GM12878 (cell line): ENCODE data around the gene FAIM. TPM values are rescaled to one million over a fixed set of nuclear protein-coding genes. Genes with fewer than 3 reads are reported as not detected.

Experiments
- ATAC-seq: fragments of 200-7000 bp; cut with Tn5 transposase; 3 replicates; pipeline ENCODE4 v1.9.1; 2020; ENCODE audit warnings: mild to moderate bottlenecking, moderate library complexity
- BruUV-seq: library from RNA; stranded (reverse); fragments of 400-500 nt; replicated peaks from 2 replicates; lab custom pipeline; 2021; lab: Mats Ljungman, UMichigan
- CTCF ChIA-PET: fragments of 300-600 bp; sonication (Branson Sonifier 250); formaldehyde crosslinking; extraction: SDS; loops from one replicate; lab custom pipeline; 2021; ENCODE audit warnings: inconsistent platforms; lab: Yijun Ruan, JAX
- POLR2A ChIA-PET: fragments of 350-600 bp; formaldehyde crosslinking; extraction: SDS; loops from one replicate; lab custom pipeline; 2021; ENCODE audit warnings: inconsistent platforms; lab: Charles Lee
- RAD21 ChIA-PET: fragments of 300-600 bp; sonication (Branson Sonifier 250); formaldehyde crosslinking; loops from one replicate; lab custom pipeline; 2023; ENCODE audit warnings: antibody characterized with exemption; ENCODE audit not compliant: unreplicated experiment; lab: Charles Lee
- SMC1A ChIA-PET: fragments of 300-600 bp; sonication (Branson Sonifier 250); formaldehyde crosslinking; loops from one replicate; lab custom pipeline; 2023; ENCODE audit not compliant: unreplicated experiment, uncharacterized antibody; lab: Charles Lee
- DNase-seq: peaks from one replicate; pipeline ENCODE4 v3.0.0-alpha.2; 2011; ENCODE audit warnings: low read depth, low spot score
- FAIRE-seq: peaks from 3 replicates; lab custom pipeline; 2011; peaks lifted over from hg19 to GRCh38; lab: Jason Lieb, UNC
- H2AFZ ChIP-seq: 2 replicates; pipeline ENCODE4 v1.6.0; 2011; ENCODE audit warnings: low read depth, low read length, control low read depth; ENCODE audit not compliant: control insufficient read depth
- H3K27ac ChIP-seq: 2 replicates; pipeline ENCODE4 v1.5.1; 2011; ENCODE audit warnings: control low read depth; ENCODE audit not compliant: control insufficient read depth, insufficient read depth
- H3K27me3 ChIP-seq, 2 experiments: replicated peaks in 1 of 2; 2 replicates each; pipeline versions ENCODE4 v1.6.0 to v1.6.1; 2011; ENCODE audit warnings: low read length in 1 of 2; ENCODE audit not compliant: control insufficient read depth in 2 of 2, insufficient read depth in 2 of 2
- H3K36me3 ChIP-seq, 2 experiments: 2 replicates each; pipeline ENCODE4 v1.5.1; 2011; ENCODE audit warnings: low read length in 1 of 2; ENCODE audit not compliant: control insufficient read depth in 2 of 2, insufficient read depth in 2 of 2
- H3K4me1 ChIP-seq: 2 replicates; pipeline ENCODE4 v1.6.1; 2011; ENCODE audit warnings: mild to moderate bottlenecking, low read length, moderate library complexity, mixed read lengths; ENCODE audit not compliant: control insufficient read depth, insufficient read depth
- H3K4me2 ChIP-seq: 2 replicates; pipeline ENCODE4 v1.6.0; 2011; ENCODE audit warnings: control low read depth; ENCODE audit not compliant: control insufficient read depth, insufficient read depth
- H3K4me3 ChIP-seq: fragments of 200-600 bp; sonication (generic); 2 replicates; pipeline ENCODE4 v1.5.1; 2016
- H3K79me2 ChIP-seq: 2 replicates; pipeline ENCODE4 v1.6.0; 2011; ENCODE audit warnings: low read length; ENCODE audit not compliant: control insufficient read depth, insufficient read depth
- H3K9ac ChIP-seq: 2 replicates; pipeline ENCODE4 v1.8.0; 2011; ENCODE audit warnings: low read length, control low read depth, mixed read lengths; ENCODE audit not compliant: control insufficient read depth, insufficient read depth
- H3K9me3 ChIP-seq: replicated peaks from 3 replicates; pipeline ENCODE4 v1.5.1; 2011; ENCODE audit warnings: mild to moderate bottlenecking, low read length; ENCODE audit not compliant: control insufficient read depth, insufficient read depth
- H4K20me1 ChIP-seq: 2 replicates; pipeline ENCODE4 v1.6.0; 2011; ENCODE audit not compliant: control insufficient read depth, insufficient read depth
- IKZF2 ChIP-seq, 2 experiments: fragments of 450-650 bp; IDR thresholded peaks; 2 replicates each; pipeline ENCODE4 v1.6.1; 2017; ENCODE audit warnings: mild to moderate bottlenecking in 2 of 2, moderate library complexity in 2 of 2
- WGBS: methylation state at CpG from one replicate; pipeline ENCODE4 v1.1.6; 2016; ENCODE audit warnings: low lambda C conversion rate; ENCODE audit not compliant: insufficient replicate concordance, insufficient coverage; ENCODE audit errors: missing lambda C conversion rate; 5-methylcytosine and 5-hydroxymethylcytosine counted together
- in situ Hi-C: fragments of 300-500 bp; cut with MboI; formaldehyde crosslinking; loops from 9 replicates; pipeline ENCODE4 v1.14.3; 2018; ENCODE audit warnings: mixed read lengths
- intact Hi-C: fragments of 100-400 bp; cut with micrococcal nuclease; formaldehyde crosslinking; loops from one replicate; pipeline ENCODE4 v1.14.2; 2022; ENCODE audit not compliant: unreplicated experiment
- polyA plus RNA-seq, 11 experiments: library from polyadenylated mRNA; depleted of rRNA in 4 of 11; unstranded in 6 of 11; stranded (reverse) in 5 of 11; fragments of >200 nt; fragmentation: Nextera tagmentation in 4 of 11; fragmentation: Illumina TruSeq in 1 of 11; extraction: Ambion mirVana in 4 of 11; extraction: Trizol in 1 of 11; gene quantifications; 1 replicate in 1 of 11; 2 replicates in 10 of 11; pipeline versions ENCODE4 v1.2.1 to v1.2.3, GENCODE V29; 2011 to 2016; ENCODE audit warnings: inconsistent platforms in 2 of 11, missing spikeins in 2 of 11, low read depth in 1 of 11
- total RNA-seq, 4 experiments: library from RNA; depleted of rRNA in 3 of 4; stranded (reverse); fragments of >200 nt in 3 of 4; fragmentation: Illumina TruSeq in 1 of 4; extraction: Trizol in 1 of 4; gene quantifications; 2 replicates each; pipeline versions ENCODE4 v1.2.1 to v1.2.3, GENCODE V29; 2013 to 2021
- TF ChIP-seq, protein P1 (sequence below): fragments of 450-650 bp; IDR thresholded peaks from 2 replicates; pipeline ENCODE4 v1.6.1; 2017; ENCODE audit warnings: antibody characterized with exemption, mild to moderate bottlenecking, moderate library complexity
- TF ChIP-seq, protein P2 (sequence below): IDR thresholded peaks from 2 replicates; pipeline ENCODE4 v1.6.1; 2011; ENCODE audit warnings: borderline replicate concordance, low read depth, mild to moderate bottlenecking, moderate library complexity, mixed read lengths, low read length; ENCODE audit not compliant: insufficient read depth; ENCODE audit errors: extremely low read length
- TF ChIP-seq, protein P3 (sequence below): IDR thresholded peaks from 2 replicates; pipeline ENCODE4 v1.6.1; 2011; ENCODE audit warnings: borderline replicate concordance, low read depth, mild to moderate bottlenecking, moderate library complexity, low read length; ENCODE audit not compliant: insufficient read depth, poor library complexity, severe bottlenecking

The FAIM gene
- total and polyA plus RNA-seq, 10 of the 15 experiments (the other 5 are each of a cell fraction or from before 2014, with no cell fraction given) = 9.3 to 34.0 (median 23.5) TPM

DNA sequence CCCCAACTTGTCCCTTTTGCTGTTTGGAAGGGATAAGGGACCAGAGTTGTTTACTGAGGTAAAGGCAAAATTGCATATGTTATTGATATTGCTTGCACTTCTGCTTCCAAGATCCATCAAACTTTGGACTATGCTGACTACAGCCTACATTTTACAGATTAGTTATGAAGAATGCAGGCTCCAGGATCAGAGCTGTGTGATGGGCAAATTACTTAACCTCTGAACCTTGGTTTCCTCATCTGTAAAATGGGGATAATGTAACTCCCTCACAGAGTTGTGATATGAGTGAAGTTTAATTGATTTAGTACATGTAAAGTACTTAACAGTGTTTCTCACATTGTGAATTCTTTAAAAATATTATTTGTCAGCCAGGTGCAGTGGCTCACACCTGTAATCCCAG, 15.9 kb downstream of the FAIM start (continued):
- TF ChIP-seq, protein P1, sequence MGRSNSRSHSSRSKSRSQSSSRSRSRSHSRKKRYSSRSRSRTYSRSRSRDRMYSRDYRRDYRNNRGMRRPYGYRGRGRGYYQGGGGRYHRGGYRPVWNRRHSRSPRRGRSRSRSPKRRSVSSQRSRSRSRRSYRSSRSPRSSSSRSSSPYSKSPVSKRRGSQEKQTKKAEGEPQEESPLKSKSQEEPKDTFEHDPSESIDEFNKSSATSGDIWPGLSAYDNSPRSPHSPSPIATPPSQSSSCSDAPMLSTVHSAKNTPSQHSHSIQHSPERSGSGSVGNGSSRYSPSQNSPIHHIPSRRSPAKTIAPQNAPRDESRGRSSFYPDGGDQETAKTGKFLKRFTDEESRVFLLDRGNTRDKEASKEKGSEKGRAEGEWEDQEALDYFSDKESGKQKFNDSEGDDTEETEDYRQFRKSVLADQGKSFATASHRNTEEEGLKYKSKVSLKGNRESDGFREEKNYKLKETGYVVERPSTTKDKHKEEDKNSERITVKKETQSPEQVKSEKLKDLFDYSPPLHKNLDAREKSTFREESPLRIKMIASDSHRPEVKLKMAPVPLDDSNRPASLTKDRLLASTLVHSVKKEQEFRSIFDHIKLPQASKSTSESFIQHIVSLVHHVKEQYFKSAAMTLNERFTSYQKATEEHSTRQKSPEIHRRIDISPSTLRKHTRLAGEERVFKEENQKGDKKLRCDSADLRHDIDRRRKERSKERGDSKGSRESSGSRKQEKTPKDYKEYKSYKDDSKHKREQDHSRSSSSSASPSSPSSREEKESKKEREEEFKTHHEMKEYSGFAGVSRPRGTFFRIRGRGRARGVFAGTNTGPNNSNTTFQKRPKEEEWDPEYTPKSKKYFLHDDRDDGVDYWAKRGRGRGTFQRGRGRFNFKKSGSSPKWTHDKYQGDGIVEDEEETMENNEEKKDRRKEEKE = no peak
- TF ChIP-seq, protein P2, sequence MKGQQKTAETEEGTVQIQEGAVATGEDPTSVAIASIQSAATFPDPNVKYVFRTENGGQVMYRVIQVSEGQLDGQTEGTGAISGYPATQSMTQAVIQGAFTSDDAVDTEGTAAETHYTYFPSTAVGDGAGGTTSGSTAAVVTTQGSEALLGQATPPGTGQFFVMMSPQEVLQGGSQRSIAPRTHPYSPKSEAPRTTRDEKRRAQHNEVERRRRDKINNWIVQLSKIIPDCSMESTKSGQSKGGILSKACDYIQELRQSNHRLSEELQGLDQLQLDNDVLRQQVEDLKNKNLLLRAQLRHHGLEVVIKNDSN = no peak

DNA sequence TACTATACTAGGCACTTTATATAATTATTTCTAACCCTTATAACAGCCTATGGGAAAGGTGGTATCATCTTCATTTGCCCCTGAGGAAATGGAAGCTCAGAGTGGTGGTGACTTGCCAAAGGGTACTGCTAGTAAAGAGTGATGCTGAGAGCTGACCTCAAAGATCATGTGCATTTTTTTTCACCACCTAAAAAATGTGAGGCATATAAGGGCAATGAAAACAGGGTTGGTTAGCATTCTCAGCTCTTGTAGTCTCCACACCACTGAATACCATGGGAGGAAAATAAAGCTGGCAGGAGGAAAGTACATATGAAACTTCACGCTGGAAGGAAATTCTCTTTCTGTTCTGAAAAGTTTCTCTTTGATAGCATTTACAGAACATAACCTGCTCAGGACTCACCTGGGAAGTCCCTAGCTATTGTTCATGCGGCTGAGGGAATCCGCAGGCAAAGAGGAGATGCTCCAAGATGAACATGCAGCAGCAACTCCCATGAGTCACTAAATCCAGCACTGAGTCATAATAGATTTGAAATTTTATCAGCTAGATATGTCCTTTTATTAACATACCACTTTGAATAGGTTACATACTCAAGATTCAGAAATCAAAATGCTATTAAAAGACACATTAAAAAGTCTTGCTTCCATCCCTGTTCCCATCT, 17.3 kb downstream of the FAIM start:
- BruUV-seq = no TSS peak
- no peak overlapping the region for H3K4me2 ChIP-seq
- H3K36me3 ChIP-seq = no peaks in the 10 kb centered on the region
- H3K9ac ChIP-seq = no peak overlapping the region
- TF ChIP-seq, protein P3, sequence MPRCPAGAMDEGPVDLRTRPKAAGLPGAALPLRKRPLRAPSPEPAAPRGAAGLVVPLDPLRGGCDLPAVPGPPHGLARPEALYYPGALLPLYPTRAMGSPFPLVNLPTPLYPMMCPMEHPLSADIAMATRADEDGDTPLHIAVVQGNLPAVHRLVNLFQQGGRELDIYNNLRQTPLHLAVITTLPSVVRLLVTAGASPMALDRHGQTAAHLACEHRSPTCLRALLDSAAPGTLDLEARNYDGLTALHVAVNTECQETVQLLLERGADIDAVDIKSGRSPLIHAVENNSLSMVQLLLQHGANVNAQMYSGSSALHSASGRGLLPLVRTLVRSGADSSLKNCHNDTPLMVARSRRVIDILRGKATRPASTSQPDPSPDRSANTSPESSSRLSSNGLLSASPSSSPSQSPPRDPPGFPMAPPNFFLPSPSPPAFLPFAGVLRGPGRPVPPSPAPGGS = no peak
- peak in 1 of 2 experiments; percentile 22; a peak in 2 of 4 replicates for TF ChIP-seq IKZF2 (IDR thresholded peaks at IDR 0.05)
- H2AFZ ChIP-seq = no peak overlapping the region
- H3K9me3 ChIP-seq = no peaks in the 10 kb centered on the region
- H3K4me1 ChIP-seq = peaks cover 4% of the 10 kb centered on the region; the same call in 1 of the 2 replicates
- no peak overlapping the region for H3K27ac ChIP-seq
- H3K27me3 ChIP-seq = no peaks in the 10 kb centered on the region
- no peaks in the 10 kb centered on the region for H4K20me1 ChIP-seq
- no peaks in the 10 kb centered on the region for H3K79me2 ChIP-seq
- H3K4me3 ChIP-seq = no peak overlapping the region
- DNase-seq = peak; percentile 11
- peak; percentile 65 for ATAC-seq
- ChIA-PET POLR2A (interaction anchor here (0.8 to 1.3 kb wide), 5 partner anchors 12 to 67 kb away, joined by 3 to 5 read pairs (median 3); no protein-coding TSS in a partner anchor), SMC1A (interaction anchor here (0.7 to 2.0 kb wide), 7 partner anchors 10 to 290 kb away, joined by 3 to 10 read pairs (median 4); no protein-coding TSS in a partner anchor), CTCF (interaction anchor here (0.8 to 2.4 kb wide), 7 partner anchors 10 to 291 kb away, joined by 3 to 18 read pairs (median 3); partner anchors contain the start of gene CEP70), RAD21 (interaction anchor here (0.6 to 1.7 kb wide), 3 partner anchors 31 to 290 kb away, joined by 3 to 8 read pairs (median 7); partner anchors contain the start of gene CEP70)
- intact Hi-C loops = no loop called here
- WGBS = 70% methylated on average over 3 of the region's 3 CpGs
- FAIRE-seq = no peak
- in situ Hi-C loops = no loop called here
